ENCODE data around the gene TMEM187.

TMEM187 gene

GRCh38 chrX:154023276-154024000, 50.9 kb downstream of the TMEM187 start:
- no peak for DNase-seq

- no peak for DNase-seq
These were observed 51.7 kb downstream of the TMEM187 start for GRCh38 chrX:154024271-154024670.

DNA sequence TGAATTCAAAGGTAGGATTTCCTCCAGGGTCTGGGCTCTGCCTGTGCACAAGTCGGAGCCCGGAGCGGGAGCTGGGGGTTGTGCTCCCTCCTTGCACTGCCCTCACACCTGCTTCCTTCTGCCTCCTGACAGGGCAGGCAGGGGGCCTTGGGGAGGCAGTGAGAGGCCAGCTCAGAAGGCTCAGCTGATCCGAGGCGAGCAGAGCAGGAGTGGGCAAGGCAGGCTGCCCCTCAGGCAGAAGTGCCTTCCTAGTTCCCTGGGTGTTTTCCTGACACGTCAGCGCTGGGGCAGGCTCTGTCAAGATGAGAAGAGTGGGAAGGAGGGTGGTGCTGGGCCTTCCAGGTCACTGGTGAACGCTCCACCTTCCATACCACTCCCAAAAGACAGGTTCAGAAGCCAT, 52.7 kb downstream of the TMEM187 start:
- no peak for DNase-seq

- DNase-seq = no peak
These were observed 53.8 kb downstream of the TMEM187 start for GRCh38 chrX:154026136-154027021.

GRCh38 chrX:154027022-154027402, 54.5 kb downstream of the TMEM187 start:
- DNase-seq = no peak

GRCh38 chrX:154027986-154028385, 55.4 kb downstream of the TMEM187 start:
- DNase-seq = no peak

DNA sequence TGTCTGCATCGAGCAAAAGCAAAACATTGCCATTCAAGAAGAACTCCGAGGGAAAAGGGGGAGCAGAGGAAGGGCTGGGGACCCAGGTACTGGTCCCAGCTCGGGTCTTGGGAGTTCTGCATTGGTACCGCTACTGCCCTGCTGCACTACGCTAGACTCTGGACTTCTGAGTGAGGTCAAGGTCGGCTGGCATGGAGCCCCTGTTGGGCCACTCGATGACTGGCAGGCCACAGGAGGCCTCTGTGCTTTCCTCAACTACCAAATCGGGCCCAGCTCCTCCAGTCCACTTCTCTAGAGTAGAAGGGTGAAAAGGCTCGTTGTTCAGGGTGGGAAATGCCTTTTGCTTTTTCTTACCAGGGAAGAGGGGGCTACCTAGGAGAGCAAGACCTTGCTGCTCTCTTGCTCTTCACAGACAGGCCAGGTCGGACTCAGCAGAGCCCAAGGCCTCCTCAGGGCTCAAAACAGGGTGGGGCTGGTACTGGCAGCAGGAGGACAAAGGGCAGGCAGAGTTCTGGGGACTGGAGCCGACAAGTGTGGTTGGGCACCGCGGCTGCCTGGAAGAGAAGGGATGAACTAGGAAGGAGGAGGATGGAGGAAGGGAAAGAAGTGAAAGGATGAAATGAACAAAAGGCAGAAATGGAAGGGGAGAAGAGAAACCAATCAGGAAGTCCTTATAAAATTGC, 56.1 kb downstream of the TMEM187 start:
- DNase-seq = no peak

DNA sequence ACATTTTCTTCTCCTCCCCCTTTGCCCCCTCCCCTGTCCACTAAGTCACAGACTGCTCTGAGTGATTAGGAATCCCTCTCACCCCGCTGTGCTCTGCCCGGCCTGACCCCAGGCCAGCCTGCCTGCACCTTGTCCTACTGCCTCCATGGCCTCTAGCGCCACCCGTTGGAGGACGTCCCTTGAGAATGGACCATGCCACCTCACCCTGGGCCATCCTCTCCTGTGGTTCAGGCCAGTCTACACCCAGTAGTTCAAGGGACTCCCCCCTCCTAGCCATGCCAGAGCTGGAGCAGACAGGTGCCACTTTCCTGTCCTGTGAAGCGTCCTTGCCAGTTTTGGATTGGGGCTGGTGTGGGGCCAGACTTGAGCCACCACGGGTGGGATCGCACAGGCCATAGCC, 56.9 kb downstream of the TMEM187 start:
- no peak for DNase-seq

DNA sequence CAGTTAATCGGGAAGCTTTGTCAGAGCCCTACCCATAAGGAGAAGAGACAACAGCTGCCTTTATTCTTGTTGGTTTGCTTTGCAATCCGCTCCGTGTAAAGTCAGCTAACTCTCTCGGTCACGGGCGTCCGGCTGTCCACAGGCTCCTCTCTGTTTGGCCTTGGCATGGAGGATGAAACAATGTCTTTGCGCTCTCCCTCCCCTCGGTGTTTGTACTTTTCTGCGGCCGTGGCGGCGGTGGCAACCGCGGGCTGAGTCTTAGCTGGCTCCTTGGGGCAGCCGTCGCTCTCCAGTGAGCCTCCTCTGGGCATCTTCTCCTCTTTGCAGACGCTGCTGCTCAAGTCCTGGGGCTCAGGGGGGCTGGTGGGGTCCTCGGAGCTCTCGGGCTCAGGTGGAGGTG, 57.7 kb downstream of the TMEM187 start:
- no peak for DNase-seq

- no peak for DNase-seq
These were observed 58.3 kb downstream of the TMEM187 start for GRCh38 chrX:154030715-154031305.

DNA sequence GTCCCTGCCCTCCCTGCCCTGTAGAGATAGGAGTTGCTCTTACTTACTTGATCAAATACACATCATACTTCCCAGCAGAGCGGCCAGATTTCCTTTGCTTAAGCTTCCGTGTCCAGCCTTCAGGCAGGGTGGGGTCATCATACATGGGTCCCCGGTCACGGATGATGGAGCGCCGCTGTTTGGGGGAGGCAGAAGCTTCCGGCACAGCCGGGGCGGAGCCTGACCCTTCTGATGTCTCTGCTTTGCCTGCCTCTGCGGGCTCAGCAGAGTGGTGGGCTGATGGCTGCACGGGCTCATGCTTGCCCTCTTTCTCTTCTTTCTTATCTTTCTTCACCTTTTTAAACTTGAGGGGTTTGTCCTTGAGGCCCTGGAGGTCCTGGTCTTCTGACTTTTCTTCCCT, 59.6 kb downstream of the TMEM187 start:
- DNase-seq = no peak

GRCh38 chrX:154032653-154033052, 60.1 kb downstream of the TMEM187 start:
- DNase-seq = no peak
